Testis (tissue), 3 donors: ENCODE measurements around the gene TMIE. TPM values are rescaled to one million over a fixed set of nuclear protein-coding genes. Genes with fewer than 3 reads are reported as not detected.

Source experiments
- DNase-seq: peaks from one replicate; pipeline ENCODE4 v3.0.0-alpha.2; 2019
- H3K27ac ChIP-seq, 2 donors: fragments of 200-600 bp; sonication (generic); one replicate each; pipeline ENCODE4 v1.5.1; 2019
- H3K27me3 ChIP-seq: fragments of 200-600 bp; sonication (generic); one replicate; pipeline ENCODE4 v1.5.1; 2019
- H3K36me3 ChIP-seq: fragments of 200-600 bp; sonication (generic); one replicate; pipeline ENCODE4 v1.5.1; 2017; ENCODE audit warnings: low read depth; ENCODE audit errors: missing control alignments
- H3K4me1 ChIP-seq: fragments of 200-600 bp; sonication (generic); one replicate; pipeline ENCODE4 v1.5.1; 2019
- H3K4me3 ChIP-seq, 2 donors: fragments of 200-600 bp; sonication (generic); one replicate each; pipeline ENCODE4 v1.5.1; 2017 to 2019
- H3K9me3 ChIP-seq: fragments of 200-600 bp; sonication (generic); one replicate; pipeline ENCODE4 v1.5.1; 2017
- CTCF ChIP-seq, 3 experiments: fragments of 450-650 bp in 2 of 3; fragments of 200-600 bp in 1 of 3; sonication (generic) in 1 of 3; IDR thresholded peaks; one replicate each; pipeline ENCODE4 v1.5.1; 2016 to 2019; ENCODE audit warnings: antibody characterized with exemption in 3 of 3, mild to moderate bottlenecking in 2 of 3, moderate library complexity in 1 of 3
- POLR2A ChIP-seq: fragments of 450-650 bp; IDR thresholded peaks from one replicate; pipeline ENCODE4 v1.6.1; 2017; ENCODE audit warnings: antibody characterized with exemption, mild to moderate bottlenecking, moderate library complexity
- WGBS, 2 donors: methylation state at CpG; one replicate each; pipeline ENCODE4 v1.1.5; 2018; 5-methylcytosine and 5-hydroxymethylcytosine counted together
- intact Hi-C: fragments of 100-400 bp; cut with DNase I; formaldehyde crosslinking; loops from one replicate; pipeline ENCODE4 v1.15.1; 2023; ENCODE audit warnings: low total_unique reads
- polyA plus RNA-seq: library from polyadenylated mRNA; stranded (reverse); fragments of 350-450 nt; fragmentation: Illumina TruSeq; extraction: RNeasy Lipid Tissue Mini Kit (QIAGEN cat#74804); gene quantifications from one replicate; pipeline ENCODE4 v1.2.3, GENCODE V29; 2014; ENCODE audit warnings: low read depth, low replicate concordance; ENCODE audit not compliant: insufficient read depth
- total RNA-seq, 2 donors: library from RNA; depleted of rRNA; stranded (reverse); fragments of >200 nt; gene quantifications; one replicate each; pipeline ENCODE4 v1.2.3, GENCODE V29; 2016

Gene TMIE
- total and polyA plus RNA-seq, 3 donors from 2014 or later: 1.5 to 2.3 (median 1.8) TPM

GRCh38 chr3:46672349-46672695 is 28.9 kb upstream of the TMIE start:
- intact Hi-C loops: no loop called here
- no peak overlapping the region for H3K4me3 ChIP-seq
- H3K9me3 ChIP-seq: no peaks in the 10 kb centered on the region
- H3K4me1 ChIP-seq: no peaks in the 10 kb centered on the region
- H3K27ac ChIP-seq: no peak overlapping the region
- no peak for TF ChIP-seq POLR2A
- no peak for TF ChIP-seq CTCF (IDR thresholded peaks at IDR 0.05)
- WGBS, 2 donors: 93 to 94% methylated on average over 6 of the region's 6 CpGs
- H3K36me3 ChIP-seq: no peaks in the 10 kb centered on the region
- no peaks in the 10 kb centered on the region for H3K27me3 ChIP-seq
- no peak for DNase-seq

GRCh38 chr3:46673151-46674030 is 27.8 kb upstream of the TMIE start:
- DNase-seq: no peak
- Histone ChIP-seq H3K27ac (no peak overlapping the region), H3K4me3 (no peak overlapping the region), H3K9me3 (no peaks in the 10 kb centered on the region), H3K36me3 (no peaks in the 10 kb centered on the region), H3K4me1 (no peaks in the 10 kb centered on the region), H3K27me3 (no peaks in the 10 kb centered on the region)
- no peak for TF ChIP-seq CTCF (IDR thresholded peaks at IDR 0.05)
- no peak for TF ChIP-seq POLR2A
- WGBS, 2 donors: 84 to 91% methylated on average over 10 of the region's 10 CpGs
- intact Hi-C loops: no loop called here

GRCh38 chr3:46674031-46674845 is 27.0 kb upstream of the TMIE start:
- H3K27me3 ChIP-seq: no peaks in the 10 kb centered on the region
- 87 to 93% methylated on average over 12 of the region's 12 CpGs for WGBS, 2 donors
- H3K27ac ChIP-seq: no peak overlapping the region
- intact Hi-C loops: no loop called here
- H3K36me3 ChIP-seq: no peaks in the 10 kb centered on the region
- H3K4me3 ChIP-seq: no peak overlapping the region
- H3K9me3 ChIP-seq: no peaks in the 10 kb centered on the region
- no peaks in the 10 kb centered on the region for H3K4me1 ChIP-seq
- DNase-seq: no peak
- TF ChIP-seq CTCF (IDR thresholded peaks at IDR 0.05): no peak
- TF ChIP-seq POLR2A: no peak

GRCh38 chr3:46675426-46675825 is 25.8 kb upstream of the TMIE start:
- no peaks in the 10 kb centered on the region for H3K36me3 ChIP-seq
- no peak overlapping the region for H3K27ac ChIP-seq
- H3K4me1 ChIP-seq: no peaks in the 10 kb centered on the region
- no peak for TF ChIP-seq CTCF (IDR thresholded peaks at IDR 0.05)
- H3K27me3 ChIP-seq: no peaks in the 10 kb centered on the region
- DNase-seq: no peak
- no peaks in the 10 kb centered on the region for H3K9me3 ChIP-seq
- intact Hi-C loops: no loop called here
- H3K4me3 ChIP-seq: no peak overlapping the region
- 90% methylated on average over 3 to 6 of the region's 6 CpGs for WGBS, 2 donors
